GM23338 (cell line): Measurements from ENCODE around the gene KRT7. TPM values are rescaled to one million over a fixed set of nuclear protein-coding genes. Genes with fewer than 3 reads are reported as not detected.

Source experiments
- ATAC-seq: fragments of 200-7000 bp; cut with Tn5 transposase; 3 replicates; pipeline ENCODE4 v1.9.1; 2020
- DNase-seq: peaks from one replicate; pipeline ENCODE4 v3.0.0-alpha.2; 2015; ENCODE audit warnings: low spot score
- H2AFZ ChIP-seq: fragments of 200-600 bp; sonication (generic); 2 replicates; pipeline ENCODE4 v1.8.0; 2016; ENCODE audit warnings: antibody characterized with exemption, mild to moderate bottlenecking, moderate library complexity
- H3F3A ChIP-seq: fragments of 200-600 bp; sonication (generic); replicated peaks from 2 replicates; pipeline ENCODE4 v1.8.0; 2017; ENCODE audit warnings: antibody characterized with exemption, mixed run types, low read depth
- H3K27ac ChIP-seq: fragments of 200-600 bp; sonication (generic); 2 replicates; pipeline ENCODE4 v1.6.1; 2016; ENCODE audit warnings: low read depth
- H3K27me3 ChIP-seq: fragments of 200-600 bp; sonication (generic); 2 replicates; pipeline ENCODE4 v1.8.0; 2016; ENCODE audit warnings: mild to moderate bottlenecking, mixed run types, moderate library complexity; ENCODE audit not compliant: insufficient read depth
- H3K36me3 ChIP-seq: fragments of 200-600 bp; sonication (generic); 2 replicates; pipeline ENCODE4 v1.8.0; 2016; ENCODE audit warnings: mild to moderate bottlenecking; ENCODE audit not compliant: insufficient read depth
- H3K4me1 ChIP-seq: fragments of 200-600 bp; sonication (generic); 2 replicates; pipeline ENCODE4 v1.8.0; 2016; ENCODE audit warnings: mild to moderate bottlenecking, moderate library complexity; ENCODE audit not compliant: insufficient read depth
- H3K4me2 ChIP-seq: fragments of 200-600 bp; sonication (generic); 2 replicates; pipeline ENCODE4 v1.7.1; 2017; ENCODE audit warnings: mixed run types
- H3K4me3 ChIP-seq: fragments of 200-600 bp; sonication (generic); 2 replicates; pipeline ENCODE4 v1.6.1; 2016; ENCODE audit warnings: mixed run types
- H3K79me2 ChIP-seq: fragments of 200-600 bp; sonication (generic); replicated peaks from 2 replicates; pipeline ENCODE4 v1.8.0; 2017; ENCODE audit warnings: mild to moderate bottlenecking; ENCODE audit not compliant: insufficient read depth
- H3K9me2 ChIP-seq: fragments of 200-600 bp; sonication (generic); 2 replicates; pipeline ENCODE4 v1.8.0; 2017; ENCODE audit not compliant: insufficient read depth
- H4K20me1 ChIP-seq: fragments of 200-600 bp; sonication (generic); replicated peaks from 2 replicates; pipeline ENCODE4 v1.8.0; 2017; ENCODE audit warnings: mild to moderate bottlenecking; ENCODE audit not compliant: insufficient read depth
- H3K27ac Mint-ChIP-seq: 2 replicates; pipeline ENCODE4 v1.8.0; 2020; ENCODE audit warnings: inconsistent platforms, mild to moderate bottlenecking, moderate library complexity, mixed read lengths
- H3K27me3 Mint-ChIP-seq: 3 replicates; pipeline ENCODE4 v1.8.0; 2022; ENCODE audit warnings: low read depth, mild to moderate bottlenecking, moderate library complexity, mixed read lengths, inconsistent platforms; ENCODE audit not compliant: insufficient read depth, poor library complexity
- H3K36me3 Mint-ChIP-seq: 3 replicates; pipeline ENCODE4 v1.8.0; 2021; ENCODE audit warnings: low read depth, mild to moderate bottlenecking, inconsistent platforms, moderate library complexity, mixed read lengths
- H3K4me1 Mint-ChIP-seq: 3 replicates; pipeline ENCODE4 v1.8.0; 2020; ENCODE audit warnings: mild to moderate bottlenecking, inconsistent platforms, mixed read lengths
- H3K4me3 Mint-ChIP-seq: 3 replicates; pipeline ENCODE4 v1.8.0; 2021; ENCODE audit warnings: moderate library complexity, mild to moderate bottlenecking, inconsistent platforms, mixed read lengths
- H3K9me3 Mint-ChIP-seq: 3 replicates; pipeline ENCODE4 v1.8.0; 2020; ENCODE audit warnings: moderate library complexity, mild to moderate bottlenecking, inconsistent platforms, mixed read lengths
- CREB1 ChIP-seq: fragments of 250-450 bp; sonication (Bioruptor Pico); IDR thresholded peaks from 2 replicates; pipeline ENCODE4 v1.5.0; 2020; ENCODE audit warnings: low read depth, mild to moderate bottlenecking, moderate library complexity
- EZH2 ChIP-seq: fragments of 200-600 bp; sonication (generic); IDR thresholded peaks from one replicate; pipeline ENCODE4 v1.8.0; 2017; ENCODE audit warnings: antibody characterized with exemption, mild to moderate bottlenecking, low read depth; ENCODE audit not compliant: unreplicated experiment
- EZH2phosphoT487 ChIP-seq: fragments of 200-600 bp; sonication (generic); IDR thresholded peaks from one replicate; pipeline ENCODE4 v1.8.1; 2018; ENCODE audit warnings: antibody characterized with exemption; ENCODE audit not compliant: unreplicated experiment
- JUNB ChIP-seq: IDR thresholded peaks from one replicate; pipeline ENCODE4 v1.6.1; 2016; ENCODE audit warnings: antibody characterized with exemption; ENCODE audit not compliant: unreplicated experiment
- POLR2AphosphoS5 ChIP-seq: IDR thresholded peaks from 2 replicates; pipeline ENCODE4 v1.6.1; 2016; ENCODE audit warnings: antibody characterized with exemption, low read depth
- ZNF114 ChIP-seq: fragments of 250-450 bp; sonication (Bioruptor Pico); IDR thresholded peaks from 2 replicates; pipeline ENCODE4 v1.5.0; 2020; ENCODE audit warnings: mild to moderate bottlenecking, moderate library complexity
- ZNF331 ChIP-seq: fragments of 250-450 bp; sonication (Bioruptor Pico); IDR thresholded peaks from 2 replicates; pipeline ENCODE4 v1.5.0; 2020; ENCODE audit warnings: low read depth, mild to moderate bottlenecking, moderate library complexity
- ZNF462 ChIP-seq: fragments of 250-450 bp; sonication (Bioruptor Pico); IDR thresholded peaks from 2 replicates; pipeline ENCODE4 v1.5.0; 2020; ENCODE audit warnings: mild to moderate bottlenecking, moderate library complexity
- polyA plus RNA-seq: library from polyadenylated mRNA; unstranded; fragments of >200 nt; fragmentation: Nextera tagmentation; extraction: Ambion mirVana; gene quantifications from 2 replicates; pipeline ENCODE4 v1.2.1, GENCODE V29; 2016
- total RNA-seq: library from RNA; depleted of rRNA; stranded (reverse); fragments of >200 nt; shearing (Covaris generic); gene quantifications from 2 replicates; pipeline ENCODE4 v1.2.3, GENCODE V29; 2014
- TF ChIP-seq, protein P1 (sequence below): IDR thresholded peaks from 2 replicates; pipeline ENCODE4 v1.6.1; 2016; ENCODE audit warnings: antibody characterized with exemption

The KRT7 gene
- total and polyA plus RNA-seq, 2 experiments from 2014 or later: 6.5 to 9.4 TPM

GRCh38 chr12:52293926-52294325, 60.9 kb downstream of the KRT7 start (continued):
- no peak for TF ChIP-seq ZNF462 (CRISPR knock-in tag)

DNA sequence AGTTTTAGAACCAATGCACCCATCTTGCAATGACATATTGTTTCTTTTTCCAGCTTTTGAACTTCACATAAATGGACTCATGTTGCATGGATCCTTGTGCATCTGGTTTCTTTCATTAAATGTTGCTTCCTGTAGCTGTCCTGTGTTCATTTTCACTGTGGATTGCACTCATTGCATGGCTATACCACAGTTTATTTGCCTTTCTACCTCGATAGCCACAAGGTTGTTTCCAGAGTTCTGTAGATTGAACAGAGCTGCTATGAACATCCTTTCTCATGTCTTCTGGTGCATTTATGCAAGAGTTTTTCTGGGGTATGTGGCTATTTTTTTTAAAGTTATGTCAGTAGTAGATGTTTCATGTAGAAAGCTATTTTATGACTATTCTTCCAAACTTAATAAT, 61.8 kb downstream of the KRT7 start:
- H3K4me2 ChIP-seq: no peak overlapping the region
- Mint-ChIP-seq H3K4me1 (peaks cover 4% of the 10 kb centered on the region; the same call in 1 of the 3 replicates), H3K4me3 (no peak overlapping the region), H3K36me3 (no peaks in the 10 kb centered on the region), H3K9me3 (no peaks in the 10 kb centered on the region), H3K27ac (no peak overlapping the region), H3K27me3 (peaks cover 5% of the 10 kb centered on the region)
- H3K27ac ChIP-seq: no peak overlapping the region
- no peaks in the 10 kb centered on the region for H3K27me3 ChIP-seq
- H3K79me2 ChIP-seq: no peaks in the 10 kb centered on the region
- no peaks in the 10 kb centered on the region for H4K20me1 ChIP-seq
- no peak for TF ChIP-seq JUNB
- no peaks in the 10 kb centered on the region for H3K9me2 ChIP-seq
- no peaks in the 10 kb centered on the region for H3F3A ChIP-seq
- no peaks in the 10 kb centered on the region for H3K4me1 ChIP-seq
- ATAC-seq (no peak), DNase-seq (no peak)
- no peaks in the 10 kb centered on the region for H3K36me3 ChIP-seq
- no peak overlapping the region for H2AFZ ChIP-seq
- H3K4me3 ChIP-seq: no peak overlapping the region

DNA sequence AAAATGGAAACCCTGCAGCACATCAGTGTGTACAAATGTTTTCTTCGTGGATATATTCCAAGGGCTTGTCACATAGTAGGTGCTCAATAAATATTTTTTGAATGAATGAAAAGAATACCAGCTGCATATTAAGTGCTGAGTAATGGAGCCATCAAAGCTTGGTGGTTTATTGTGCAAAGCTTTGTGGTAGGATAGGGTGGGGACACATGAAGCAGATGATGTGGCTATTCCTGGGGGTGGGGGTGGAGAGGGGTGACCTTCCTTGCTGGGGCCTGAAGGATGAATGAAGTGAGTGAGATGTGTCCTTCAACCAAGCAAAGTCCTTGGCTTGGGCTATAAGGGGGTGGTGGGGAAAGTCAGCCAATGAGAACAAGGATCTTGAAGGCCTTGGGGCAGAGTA, 62.6 kb downstream of the KRT7 start:
- no peaks in the 10 kb centered on the region for H3K9me3 Mint-ChIP-seq
- H3K36me3 Mint-ChIP-seq: no peaks in the 10 kb centered on the region
- no peak overlapping the region for H3K27ac ChIP-seq
- no peaks in the 10 kb centered on the region for H3K4me1 ChIP-seq
- no peak overlapping the region for H3K4me3 ChIP-seq
- H4K20me1 ChIP-seq: no peaks in the 10 kb centered on the region
- no peak overlapping the region for H3K27ac Mint-ChIP-seq
- H3K4me2 ChIP-seq: no peak overlapping the region
- no peaks in the 10 kb centered on the region for H3F3A ChIP-seq
- TF ChIP-seq ZNF114 (CRISPR knock-in tag) (no peak), POLR2AphosphoS5 (no peak), CREB1 (CRISPR knock-in tag) (no peak), EZH2phosphoT487 (no peak), ZNF331 (CRISPR knock-in tag) (no peak), JUNB (no peak), EZH2 (no peak)
- TF ChIP-seq, protein P1, sequence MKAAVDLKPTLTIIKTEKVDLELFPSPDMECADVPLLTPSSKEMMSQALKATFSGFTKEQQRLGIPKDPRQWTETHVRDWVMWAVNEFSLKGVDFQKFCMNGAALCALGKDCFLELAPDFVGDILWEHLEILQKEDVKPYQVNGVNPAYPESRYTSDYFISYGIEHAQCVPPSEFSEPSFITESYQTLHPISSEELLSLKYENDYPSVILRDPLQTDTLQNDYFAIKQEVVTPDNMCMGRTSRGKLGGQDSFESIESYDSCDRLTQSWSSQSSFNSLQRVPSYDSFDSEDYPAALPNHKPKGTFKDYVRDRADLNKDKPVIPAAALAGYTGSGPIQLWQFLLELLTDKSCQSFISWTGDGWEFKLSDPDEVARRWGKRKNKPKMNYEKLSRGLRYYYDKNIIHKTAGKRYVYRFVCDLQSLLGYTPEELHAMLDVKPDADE: no peak
- peaks cover 6% of the 10 kb centered on the region for H3K27me3 Mint-ChIP-seq
- DNase-seq (no peak), ATAC-seq (no peak)
- no peak overlapping the region for H2AFZ ChIP-seq
- H3K79me2 ChIP-seq: no peaks in the 10 kb centered on the region
- H3K9me2 ChIP-seq: no peaks in the 10 kb centered on the region
- H3K4me3 Mint-ChIP-seq: no peak overlapping the region
- peaks cover 4% of the 10 kb centered on the region; the same call in 1 of the 3 replicates for H3K4me1 Mint-ChIP-seq
- no peaks in the 10 kb centered on the region for H3K36me3 ChIP-seq
- H3K27me3 ChIP-seq: no peaks in the 10 kb centered on the region
